Measurements from ENCODE around the gene DLGAP1. TPM values are rescaled to one million over a fixed set of nuclear protein-coding genes. Genes with fewer than 3 reads are reported as not detected.
A peak's percentile ranks its signal among the peaks of the same experiment; 100 is the strongest.

Gene DLGAP1
- total RNA-seq, 1 donor from 2014 or later: 18.5 TPM

- no peak for DNase-seq (ENCODE audit: low spot score)
- H3F3A ChIP-seq (ENCODE audit: low read depth): peaks cover 45% of the 10 kb centered on the region
- no peak overlapping the region for H3K9ac ChIP-seq
- peaks cover 69% of the 10 kb centered on the region for H3K4me1 Mint-ChIP-seq
- H3K27ac ChIP-seq: peak overlapping the region; percentile 85
- peak overlapping the region; percentile 98 for H3K27ac Mint-ChIP-seq
- H3K4me2 ChIP-seq: peak overlapping the region; percentile 83
- H2AFZ ChIP-seq (replicated peaks): no peak overlapping the region
- peak overlapping the region; percentile 89 for H3K4me3 Mint-ChIP-seq
- H3K4me1 ChIP-seq: peaks cover 59% of the 10 kb centered on the region
- H3K36me3 ChIP-seq: no peaks in the 10 kb centered on the region
- no peaks in the 10 kb centered on the region for H4K20me1 ChIP-seq (ENCODE audit: low read depth)
- H3K9me3 ChIP-seq (ENCODE audit: low read depth): no peaks in the 10 kb centered on the region
- peaks cover 10% of the 10 kb centered on the region for H3K79me2 ChIP-seq (ENCODE audit: low read depth)
- TF ChIP-seq EZH2phosphoT487 (IDR thresholded peaks at IDR 0.05) (no peak), CTCF (IDR thresholded peaks at IDR 0.05) (no peak), EZH2 (IDR thresholded peaks at IDR 0.05) (no peak)
- peak overlapping the region; percentile 45 for H3K4me3 ChIP-seq
- H3K27me3 ChIP-seq: no peaks in the 10 kb centered on the region
- no peaks in the 10 kb centered on the region for H3K9me3 Mint-ChIP-seq
- H3K27me3 Mint-ChIP-seq (ENCODE audit: insufficient read depth, low read depth): peaks cover 2% of the 10 kb centered on the region
- peaks cover 4% of the 10 kb centered on the region for H3K36me3 Mint-ChIP-seq
These were observed 862.2 kb downstream of the DLGAP1 start for GRCh38 chr18:3592864-3593263.

GRCh38 chr18:3590096-3590630, 864.9 kb downstream of the DLGAP1 start:
- no peaks in the 10 kb centered on the region for H3K9me3 ChIP-seq (ENCODE audit: low read depth)
- no peak overlapping the region for H3K27ac ChIP-seq
- H3F3A ChIP-seq (ENCODE audit: low read depth): peaks cover 32% of the 10 kb centered on the region
- no peak overlapping the region for H3K4me3 Mint-ChIP-seq
- no peaks in the 10 kb centered on the region for H4K20me1 ChIP-seq (ENCODE audit: low read depth)
- no peaks in the 10 kb centered on the region for H3K9me3 Mint-ChIP-seq
- H3K4me1 ChIP-seq: peaks cover 34% of the 10 kb centered on the region
- no peaks in the 10 kb centered on the region for H3K27me3 ChIP-seq
- TF ChIP-seq CTCF (IDR thresholded peaks at IDR 0.05) (no peak), EZH2phosphoT487 (IDR thresholded peaks at IDR 0.05) (no peak), EZH2 (IDR thresholded peaks at IDR 0.05) (no peak)
- no peak overlapping the region for H3K4me2 ChIP-seq
- H3K79me2 ChIP-seq (ENCODE audit: low read depth): no peaks in the 10 kb centered on the region
- peaks cover 1% of the 10 kb centered on the region for H3K36me3 Mint-ChIP-seq
- peaks cover 55% of the 10 kb centered on the region for H3K4me1 Mint-ChIP-seq
- no peak overlapping the region for H2AFZ ChIP-seq (replicated peaks)
- H3K36me3 ChIP-seq: no peaks in the 10 kb centered on the region
- H3K9ac ChIP-seq: no peak overlapping the region
- H3K27me3 Mint-ChIP-seq (ENCODE audit: insufficient read depth, low read depth): peaks cover 2% of the 10 kb centered on the region
- no peak overlapping the region for H3K4me3 ChIP-seq
- no peak for DNase-seq (ENCODE audit: low spot score)
- peak overlapping the region; percentile 33 for H3K27ac Mint-ChIP-seq

GRCh38 chr18:3585656-3586509, 869.2 kb downstream of the DLGAP1 start:
- peaks cover 8% of the 10 kb centered on the region for H3K4me1 ChIP-seq
- H2AFZ ChIP-seq (replicated peaks): no peak overlapping the region
- H3K79me2 ChIP-seq (ENCODE audit: low read depth): no peaks in the 10 kb centered on the region
- H4K20me1 ChIP-seq (ENCODE audit: low read depth): no peaks in the 10 kb centered on the region
- DNase-seq (ENCODE audit: low spot score): peak; percentile 90
- H3K4me3 ChIP-seq: no peak overlapping the region
- H3K4me2 ChIP-seq: no peak overlapping the region
- TF ChIP-seq CTCF (IDR thresholded peaks at IDR 0.05): peak; percentile 86
- TF ChIP-seq EZH2phosphoT487 (IDR thresholded peaks at IDR 0.05): no peak
- no peaks in the 10 kb centered on the region for H3K27me3 ChIP-seq
- H3K27ac ChIP-seq: no peak overlapping the region
- no peaks in the 10 kb centered on the region for H3K9me3 ChIP-seq (ENCODE audit: low read depth)
- no peaks in the 10 kb centered on the region for H3F3A ChIP-seq (ENCODE audit: low read depth)
- no peak overlapping the region for H3K9ac ChIP-seq
- Mint-ChIP-seq H3K9me3 (no peaks in the 10 kb centered on the region), H3K4me1 (peaks cover 23% of the 10 kb centered on the region), H3K36me3 (peaks cover 1% of the 10 kb centered on the region), H3K27me3 (ENCODE audit: insufficient read depth, low read depth) (peaks cover 2% of the 10 kb centered on the region), H3K27ac (peak overlapping the region; percentile 54), H3K4me3 (peak overlapping the region; percentile 41)
- no peaks in the 10 kb centered on the region for H3K36me3 ChIP-seq
